Measurements from ENCODE around the gene CDK19. TPM values are rescaled to one million over a fixed set of nuclear protein-coding genes. Genes with fewer than 3 reads are reported as not detected.

The CDK19 gene
- total and polyA plus RNA-seq, 2 experiments from 2014 or later: 7.7 to 10.1 TPM

GRCh38 chr6:110812719-110813118 is 2.5 kb downstream of the CDK19 start (continued):
- TF ChIP-seq ZNF462 (CRISPR knock-in tag; IDR thresholded peaks at IDR 0.05) (no peak), JUNB (IDR thresholded peaks at IDR 0.05; ENCODE audit: unreplicated experiment) (no peak), EZH2phosphoT487 (IDR thresholded peaks at IDR 0.05; ENCODE audit: unreplicated experiment) (no peak), EZH2 (IDR thresholded peaks at IDR 0.05; ENCODE audit: low read depth, unreplicated experiment) (no peak), NANOG (IDR thresholded peaks at IDR 0.05; ENCODE audit: borderline replicate concordance) (no peak), STAT1 (IDR thresholded peaks at IDR 0.05; ENCODE audit: unreplicated experiment) (no peak), ZNF114 (CRISPR knock-in tag; IDR thresholded peaks at IDR 0.05) (no peak), REST (IDR thresholded peaks at IDR 0.05; ENCODE audit: unreplicated experiment) (no peak), ZNF331 (CRISPR knock-in tag; IDR thresholded peaks at IDR 0.05; ENCODE audit: low read depth) (no peak), CREB1 (CRISPR knock-in tag; IDR thresholded peaks at IDR 0.05; ENCODE audit: low read depth) (no peak)
